HUES64 (cell line): ENCODE results near the gene CSNK1A1L.
"Not testable (repeated sequence)": the region's sequence is repeated elsewhere in the genome, so short reads cannot be mapped to it uniquely, and the experiment has no call there.

Experiments used
- H3K27ac ChIP-seq: 2 replicates; pipeline ENCODE4 v1.7.0; 2013; ENCODE audit warnings: low read depth, low read length, inconsistent platforms
- H3K27me3 ChIP-seq: 2 replicates; pipeline ENCODE4 v1.6.1; 2013; ENCODE audit warnings: mild to moderate bottlenecking, low read length; ENCODE audit not compliant: insufficient read depth
- H3K36me3 ChIP-seq: 2 replicates; pipeline ENCODE4 v1.6.1; 2013; ENCODE audit warnings: mild to moderate bottlenecking, low read length; ENCODE audit not compliant: insufficient read depth
- H3K4me1 ChIP-seq: 2 replicates; pipeline ENCODE4 v1.6.1; 2013; ENCODE audit warnings: mild to moderate bottlenecking, low read length, moderate library complexity; ENCODE audit not compliant: insufficient read depth
- H3K4me3 ChIP-seq: 2 replicates; pipeline ENCODE4 v1.5.1; 2013; ENCODE audit warnings: mild to moderate bottlenecking, low read length, moderate library complexity
- H3K9ac ChIP-seq: 2 replicates; pipeline ENCODE4 v1.6.1; 2013; ENCODE audit warnings: mild to moderate bottlenecking, low read depth, low read length
- H3K9me3 ChIP-seq: 2 replicates; pipeline ENCODE4 v1.6.1; 2013; ENCODE audit warnings: low read depth, low read length; ENCODE audit not compliant: insufficient read depth
- WGBS: fragments of 150-250, 120-280 bp; methylation state at CpG from one replicate; pipeline ENCODE4 v1.1.7; 2013; ENCODE audit warnings: missing lambda C conversion rate; 5-methylcytosine and 5-hydroxymethylcytosine counted together

CSNK1A1L gene

GRCh38 chr13:37059848-37060192, 45.6 kb downstream of the CSNK1A1L start:
- Histone ChIP-seq H3K36me3 (peaks cover 6% of the 10 kb centered on the region), H3K27ac (no peak overlapping the region), H3K9ac (peak overlapping the region; percentile 48; the same call in 1 of the 2 replicates), H3K4me3 (peak overlapping the region; percentile 81), H3K4me1 (peaks cover under 1% of the 10 kb centered on the region; the same call in 1 of the 2 replicates), H3K27me3 (no peaks in the 10 kb centered on the region), H3K9me3 (no peaks in the 10 kb centered on the region)
- WGBS = 35% methylated on average over 10 of the region's 10 CpGs

- H3K9ac ChIP-seq = peak within 1 kb of the TSS; percentile 95
- no peaks in the 10 kb centered on the region for H3K27me3 ChIP-seq
- peak within 1 kb of the TSS; percentile 81 for H3K4me3 ChIP-seq
- H3K27ac ChIP-seq = peak within 1 kb of the TSS; percentile 79
- peaks cover 6% of the 10 kb centered on the region for H3K36me3 ChIP-seq
- no peaks in the 10 kb centered on the region for H3K9me3 ChIP-seq
- WGBS = under 1% methylated on average over 75 of the region's 75 CpGs
- H3K4me1 ChIP-seq = no peaks in the 10 kb centered on the region; the same call in 1 of the 2 replicates
Observed at GRCh38 chr13:37058910-37059847, 46.3 kb downstream of the CSNK1A1L start, which contains the start of gene SUPT20H. Gene SUPT20H, minus strand, starts transcription at chr13:37059688. Its CDS starts 8,198 bp downstream, at chr13:37051490.

- not testable (repeated sequence) for H3K4me3 ChIP-seq, H3K36me3 ChIP-seq, H3K9ac ChIP-seq, H3K9me3 ChIP-seq, H3K27ac ChIP-seq, H3K27me3 ChIP-seq, H3K4me1 ChIP-seq
- WGBS = 100% methylated on average over 1 of the region's 2 CpGs
Observed at GRCh38 chr13:37056228-37056627, 49.2 kb downstream of the CSNK1A1L start.
